ENCODE results near the gene RAMAC. TPM values are rescaled to one million over a fixed set of nuclear protein-coding genes. Genes with fewer than 3 reads are reported as not detected.

The RAMAC gene
- total and polyA plus RNA-seq, 10 of the 15 experiments (the other 5 are each of a cell fraction or from before 2014, with no cell fraction given): 22.4 to 109 (median 41.7) TPM

DNA sequence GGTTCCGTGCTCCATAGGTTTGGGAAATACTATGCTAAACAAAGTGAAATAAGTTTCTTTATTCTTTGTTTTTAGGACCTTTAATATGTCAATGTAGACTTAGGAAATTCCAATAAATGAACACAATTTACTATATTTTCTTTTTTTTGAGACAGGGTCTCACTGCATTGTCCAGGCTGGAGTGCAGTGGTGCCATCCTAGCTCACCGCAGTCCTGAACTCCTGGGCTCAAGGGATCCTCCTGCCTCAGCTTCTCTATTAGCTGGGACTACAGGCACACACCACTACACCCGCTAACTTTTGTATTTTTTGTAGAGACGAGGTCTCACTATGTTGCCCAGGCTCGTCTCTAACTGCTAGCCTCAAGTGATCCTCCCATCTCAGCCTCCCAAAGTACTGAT, 21.1 kb upstream of the RAMAC start (continued):
- TF ChIP-seq, protein P1, sequence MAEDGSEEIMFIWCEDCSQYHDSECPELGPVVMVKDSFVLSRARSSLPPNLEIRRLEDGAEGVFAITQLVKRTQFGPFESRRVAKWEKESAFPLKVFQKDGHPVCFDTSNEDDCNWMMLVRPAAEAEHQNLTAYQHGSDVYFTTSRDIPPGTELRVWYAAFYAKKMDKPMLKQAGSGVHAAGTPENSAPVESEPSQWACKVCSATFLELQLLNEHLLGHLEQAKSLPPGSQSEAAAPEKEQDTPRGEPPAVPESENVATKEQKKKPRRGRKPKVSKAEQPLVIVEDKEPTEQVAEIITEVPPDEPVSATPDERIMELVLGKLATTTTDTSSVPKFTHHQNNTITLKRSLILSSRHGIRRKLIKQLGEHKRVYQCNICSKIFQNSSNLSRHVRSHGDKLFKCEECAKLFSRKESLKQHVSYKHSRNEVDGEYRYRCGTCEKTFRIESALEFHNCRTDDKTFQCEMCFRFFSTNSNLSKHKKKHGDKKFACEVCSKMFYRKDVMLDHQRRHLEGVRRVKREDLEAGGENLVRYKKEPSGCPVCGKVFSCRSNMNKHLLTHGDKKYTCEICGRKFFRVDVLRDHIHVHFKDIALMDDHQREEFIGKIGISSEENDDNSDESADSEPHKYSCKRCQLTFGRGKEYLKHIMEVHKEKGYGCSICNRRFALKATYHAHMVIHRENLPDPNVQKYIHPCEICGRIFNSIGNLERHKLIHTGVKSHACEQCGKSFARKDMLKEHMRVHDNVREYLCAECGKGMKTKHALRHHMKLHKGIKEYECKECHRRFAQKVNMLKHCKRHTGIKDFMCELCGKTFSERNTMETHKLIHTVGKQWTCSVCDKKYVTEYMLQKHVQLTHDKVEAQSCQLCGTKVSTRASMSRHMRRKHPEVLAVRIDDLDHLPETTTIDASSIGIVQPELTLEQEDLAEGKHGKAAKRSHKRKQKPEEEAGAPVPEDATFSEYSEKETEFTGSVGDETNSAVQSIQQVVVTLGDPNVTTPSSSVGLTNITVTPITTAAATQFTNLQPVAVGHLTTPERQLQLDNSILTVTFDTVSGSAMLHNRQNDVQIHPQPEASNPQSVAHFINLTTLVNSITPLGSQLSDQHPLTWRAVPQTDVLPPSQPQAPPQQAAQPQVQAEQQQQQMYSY (CRISPR knock-in tag; IDR thresholded peaks at IDR 0.05): no peak
- TF ChIP-seq CHD4 (IDR thresholded peaks at IDR 0.05) (no peak), YBX1 (IDR thresholded peaks at IDR 0.05) (no peak), MTA2 (IDR thresholded peaks at IDR 0.05; ENCODE audit: low read depth) (no peak)

DNA sequence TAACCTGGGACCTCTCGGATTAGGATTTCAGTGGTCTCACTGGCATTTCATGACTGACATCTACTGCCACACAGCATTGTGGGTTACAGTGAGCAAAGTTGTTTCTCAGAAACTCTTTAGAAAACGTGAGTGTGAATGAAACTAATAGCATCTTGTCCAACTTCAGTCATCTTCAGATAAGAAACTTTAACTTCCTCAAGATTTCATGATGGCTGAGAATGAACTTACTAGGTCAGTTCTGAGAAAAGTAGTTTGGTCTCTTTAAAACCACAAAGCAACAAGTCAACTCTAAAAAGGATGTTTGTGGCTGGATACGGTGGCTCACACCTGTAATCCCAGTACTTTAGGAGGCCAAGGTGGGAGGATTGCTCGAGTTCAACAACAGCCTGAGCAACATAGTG, 19.3 kb upstream of the RAMAC start:
- H3K27me3 ChIP-seq (replicated peaks in 1 of 2; ENCODE audit: control insufficient read depth in 2 of 2, insufficient read depth in 2 of 2, low read length in 1 of 2): peaks cover 0 to 2% of the 10 kb centered on the region in 2 experiments; a peak in 2 of 4 replicates
- POLR2A ChIA-PET: no interaction called here
- FAIRE-seq (peak; percentile 65), DNase-seq (ENCODE audit: low read depth, low spot score) (peak; percentile 51), ATAC-seq (peak; percentile 81)
- no peaks in the 10 kb centered on the region for H3K9me3 ChIP-seq (replicated peaks; ENCODE audit: control insufficient read depth, insufficient read depth, low read length)
- no peak overlapping the region for H3K4me3 ChIP-seq
- CTCF ChIA-PET: no interaction called here
- no peak overlapping the region for H2AFZ ChIP-seq (ENCODE audit: control insufficient read depth, low read depth, low read length)
- H3K4me1 ChIP-seq (ENCODE audit: control insufficient read depth, insufficient read depth, low read length): peaks cover 13% of the 10 kb centered on the region
- intact Hi-C loops (cut with micrococcal nuclease; ENCODE audit: unreplicated experiment) (no loop called here), in situ Hi-C loops (cut with MboI) (no loop called here)
- RAD21 ChIA-PET (ENCODE audit: unreplicated experiment): no interaction called here
- no peak overlapping the region for H3K9ac ChIP-seq (ENCODE audit: control insufficient read depth, insufficient read depth, low read length)
- no peak overlapping the region for H3K4me2 ChIP-seq (ENCODE audit: control insufficient read depth, insufficient read depth)
- 24% methylated on average over 4 of the region's 4 CpGs for WGBS (ENCODE audit: insufficient coverage, insufficient replicate concordance, low lambda C conversion rate, missing lambda C conversion rate)
- SMC1A ChIA-PET (ENCODE audit: uncharacterized antibody, unreplicated experiment): no interaction called here
- BruUV-seq (replicated peaks): no TSS peak
- H4K20me1 ChIP-seq (ENCODE audit: control insufficient read depth, insufficient read depth): no peaks in the 10 kb centered on the region; the same call in 1 of the 2 replicates
- H3K27ac ChIP-seq (ENCODE audit: control insufficient read depth, insufficient read depth): no peak overlapping the region
- H3K79me2 ChIP-seq (ENCODE audit: control insufficient read depth, insufficient read depth, low read length): no peaks in the 10 kb centered on the region
- H3K36me3 ChIP-seq (ENCODE audit: control insufficient read depth in 2 of 2, insufficient read depth in 2 of 2, low read length in 1 of 2): no peaks in the 10 kb centered on the region
- TF ChIP-seq SIX5 (IDR thresholded peaks at IDR 0.05; ENCODE audit: low read depth, low read length, severe bottlenecking): no peak
- TF ChIP-seq, protein P2, sequence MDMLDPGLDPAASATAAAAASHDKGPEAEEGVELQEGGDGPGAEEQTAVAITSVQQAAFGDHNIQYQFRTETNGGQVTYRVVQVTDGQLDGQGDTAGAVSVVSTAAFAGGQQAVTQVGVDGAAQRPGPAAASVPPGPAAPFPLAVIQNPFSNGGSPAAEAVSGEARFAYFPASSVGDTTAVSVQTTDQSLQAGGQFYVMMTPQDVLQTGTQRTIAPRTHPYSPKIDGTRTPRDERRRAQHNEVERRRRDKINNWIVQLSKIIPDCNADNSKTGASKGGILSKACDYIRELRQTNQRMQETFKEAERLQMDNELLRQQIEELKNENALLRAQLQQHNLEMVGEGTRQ (IDR thresholded peaks at IDR 0.05; ENCODE audit: borderline replicate concordance, low read depth, low read length): no peak
- TF ChIP-seq MEF2A (IDR thresholded peaks at IDR 0.05; ENCODE audit: insufficient read depth, low read depth, low read length): no peak
- TF ChIP-seq TCF12 (IDR thresholded peaks at IDR 0.05; ENCODE audit: low read depth, low read length): 0 out of 2 replicates have a peak, but pooled peaks have one; percentile 7
- TF ChIP-seq MYC (IDR thresholded peaks at IDR 0.05; ENCODE audit: insufficient read depth, insufficient read length, insufficient replicate concordance, low read length, severe bottlenecking): no peak
- TF ChIP-seq EED (IDR thresholded peaks at IDR 0.05; ENCODE audit: low read depth): peak; percentile 43; the same call in 1 of the 2 replicates
- TF ChIP-seq PML (IDR thresholded peaks at IDR 0.05; ENCODE audit: low read length): no peak
- 0 out of 2 replicates have a peak, but pooled peaks have one; percentile 38 for TF ChIP-seq IRF4 (IDR thresholded peaks at IDR 0.05; ENCODE audit: low read depth, low read length)
- TF ChIP-seq NFIC (IDR thresholded peaks at IDR 0.05; ENCODE audit: low read depth, low read length): peak; percentile 53; the same call in 1 of the 2 replicates
- peak in 1 of 2 experiments; percentile 48; a peak in 1 of 4 replicates for TF ChIP-seq BHLHE40 (IDR thresholded peaks at IDR 0.05; ENCODE audit: borderline replicate concordance in 1 of 2, low read depth in 2 of 2, low read length in 1 of 2)
- TF ChIP-seq RELA (IDR thresholded peaks at IDR 0.05; ENCODE audit: borderline replicate concordance, partially characterized antibody): no peak
- TF ChIP-seq, protein P3, sequence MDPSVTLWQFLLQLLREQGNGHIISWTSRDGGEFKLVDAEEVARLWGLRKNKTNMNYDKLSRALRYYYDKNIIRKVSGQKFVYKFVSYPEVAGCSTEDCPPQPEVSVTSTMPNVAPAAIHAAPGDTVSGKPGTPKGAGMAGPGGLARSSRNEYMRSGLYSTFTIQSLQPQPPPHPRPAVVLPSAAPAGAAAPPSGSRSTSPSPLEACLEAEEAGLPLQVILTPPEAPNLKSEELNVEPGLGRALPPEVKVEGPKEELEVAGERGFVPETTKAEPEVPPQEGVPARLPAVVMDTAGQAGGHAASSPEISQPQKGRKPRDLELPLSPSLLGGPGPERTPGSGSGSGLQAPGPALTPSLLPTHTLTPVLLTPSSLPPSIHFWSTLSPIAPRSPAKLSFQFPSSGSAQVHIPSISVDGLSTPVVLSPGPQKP (IDR thresholded peaks at IDR 0.05; ENCODE audit: low read depth, low read length): no peak
- TF ChIP-seq CBFB (IDR thresholded peaks at IDR 0.05; ENCODE audit: low read depth): 0 out of 2 replicates have a peak, but pooled peaks have one; percentile 39
- no peak for TF ChIP-seq HDAC2 (IDR thresholded peaks at IDR 0.05)
- TF ChIP-seq FOXM1 (IDR thresholded peaks at IDR 0.05; ENCODE audit: low read depth, low read length): 0 out of 2 replicates have a peak, but pooled peaks have one; percentile 37
- peak; percentile 92 for TF ChIP-seq RUNX3 (IDR thresholded peaks at IDR 0.05; ENCODE audit: low read length)
